Lower leg skin (tissue), 4 donors: ENCODE data around the gene CTDSPL2. TPM values are rescaled to one million over a fixed set of nuclear protein-coding genes. Genes with fewer than 3 reads are reported as not detected.
"Not testable (repeated sequence)": the region's sequence is repeated elsewhere in the genome, so short reads cannot be mapped to it uniquely, and the experiment has no call there.

Source experiments
- DNase-seq, 2 donors: peaks; one replicate each; pipeline ENCODE4 v3.0.0-alpha.2; 2019; ENCODE audit warnings: low spot score in 2 of 2
- H3K4me3 ChIP-seq: fragments of 200-600 bp; sonication (generic); 2 replicates; pipeline ENCODE4 v1.5.1; 2017; ENCODE audit warnings: mild to moderate bottlenecking, low read depth; ENCODE audit not compliant: poor library complexity, severe bottlenecking
- CTCF ChIP-seq, 3 donors: fragments of 450-650 bp; IDR thresholded peaks; one replicate each; pipeline ENCODE4 v1.5.1; 2016; ENCODE audit warnings: antibody characterized with exemption in 3 of 3, mild to moderate bottlenecking in 3 of 3, moderate library complexity in 2 of 3
- POLR2A ChIP-seq, 2 donors: fragments of 450-650 bp; IDR thresholded peaks; one replicate each; pipeline ENCODE4 v1.6.1; 2016 to 2017; ENCODE audit warnings: antibody characterized with exemption in 2 of 2, mild to moderate bottlenecking in 1 of 2, moderate library complexity in 1 of 2
- WGBS, 2 donors: methylation state at CpG; one replicate each; pipeline ENCODE4 v1.1.5; 2018; 5-methylcytosine and 5-hydroxymethylcytosine counted together
- intact Hi-C: fragments of 100-400 bp; cut with DNase I; formaldehyde crosslinking; loops from one replicate; pipeline ENCODE4 v1.15.0; 2023; ENCODE audit warnings: low total_unique reads
- total RNA-seq, 4 donors: library from RNA; depleted of rRNA; stranded (reverse); fragments of >200 nt; gene quantifications; one replicate each; pipeline ENCODE4 v1.1.0, GENCODE V29; 2016

CTDSPL2 gene
- total RNA-seq, 4 donors from 2014 or later, result 26.5 to 54.2 (median 45.9) TPM

GRCh38 chr15:44536302-44536961 lies 109.0 kb downstream of the CTDSPL2 start:
- intact Hi-C loops, result no loop called here
- WGBS, 2 donors, result 0 to 1% methylated on average over 32 to 33 of the region's 47 CpGs
- H3K4me3 ChIP-seq, result peak overlapping the region; percentile 60
- peak in 1 of 2 donors; percentile 15 for TF ChIP-seq POLR2A (IDR thresholded peaks at IDR 0.05)
- peak in 1 of 3 donors; percentile 11 for TF ChIP-seq CTCF (IDR thresholded peaks at IDR 0.05)
- peak; percentile 84 to 97 for DNase-seq

DNA sequence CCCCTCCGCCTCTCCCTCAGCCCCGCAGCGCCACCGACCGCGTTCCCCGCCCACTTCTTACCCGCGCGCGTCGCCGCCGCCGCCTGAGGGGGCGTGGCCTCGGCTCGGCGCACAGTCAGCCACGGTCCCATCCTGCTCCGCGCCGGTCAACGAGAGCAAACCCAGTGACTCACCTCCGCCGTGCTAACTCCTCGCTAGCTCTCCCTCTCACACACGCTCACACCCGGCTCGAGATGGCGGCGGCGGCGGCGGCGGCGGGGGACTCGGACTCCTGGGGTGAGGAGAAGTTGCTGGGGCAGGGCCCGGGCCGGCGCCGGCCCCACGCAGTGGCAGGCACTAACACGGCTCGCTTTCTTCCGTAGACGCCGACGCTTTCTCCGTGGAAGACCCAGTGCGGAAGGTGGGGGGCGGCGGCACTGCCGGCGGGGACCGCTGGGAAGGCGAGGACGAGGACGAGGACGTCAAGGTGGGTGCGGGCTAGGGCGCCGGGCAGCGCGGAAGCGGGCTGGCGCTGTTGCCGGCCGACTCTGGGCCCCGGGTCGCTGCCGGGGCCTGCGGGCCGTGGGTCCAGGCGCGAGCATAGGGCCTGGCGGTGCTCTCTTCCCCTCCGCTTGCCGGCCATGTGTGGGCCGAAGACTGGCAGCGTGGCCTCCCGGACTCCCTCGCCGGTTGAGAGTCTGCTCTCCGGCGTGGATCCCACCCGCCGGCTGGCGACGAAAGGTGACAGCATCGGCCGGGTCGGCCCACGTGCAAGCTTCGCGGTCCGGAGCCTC lies 109.7 kb downstream of the CTDSPL2 start, which contains the start of gene EIF3J:
Gene EIF3J (plus strand): TSS at position 186 of the 773 bp plus-strand sequence. CDS start 48 bp downstream, at position 234.
- peak in 1 of 2 donors; percentile 40 for TF ChIP-seq POLR2A (IDR thresholded peaks at IDR 0.05)
- no peak for TF ChIP-seq CTCF (IDR thresholded peaks at IDR 0.05)
- intact Hi-C loops, result no loop called here
- 1 to 2% methylated on average over 55 to 59 of the region's 97 CpGs for WGBS, 2 donors

GRCh38 chr15:44537735-44538240 lies 110.4 kb downstream of the CTDSPL2 start:
- TF ChIP-seq POLR2A (IDR thresholded peaks at IDR 0.05), result no peak
- no peak for TF ChIP-seq CTCF (IDR thresholded peaks at IDR 0.05)
- H3K4me3 ChIP-seq, result peak overlapping the region; percentile 95
- 9 to 12% methylated on average over 13 of the region's 13 CpGs for WGBS, 2 donors
- intact Hi-C loops, result no loop called here
- DNase-seq, result no peak

More for the DNA sequence above, 109.7 kb downstream of the CTDSPL2 start, which contains the start of gene EIF3J:
- peak; percentile 95 to 98 for DNase-seq
- peak within 1 kb of the TSS; percentile 95 for H3K4me3 ChIP-seq

DNA sequence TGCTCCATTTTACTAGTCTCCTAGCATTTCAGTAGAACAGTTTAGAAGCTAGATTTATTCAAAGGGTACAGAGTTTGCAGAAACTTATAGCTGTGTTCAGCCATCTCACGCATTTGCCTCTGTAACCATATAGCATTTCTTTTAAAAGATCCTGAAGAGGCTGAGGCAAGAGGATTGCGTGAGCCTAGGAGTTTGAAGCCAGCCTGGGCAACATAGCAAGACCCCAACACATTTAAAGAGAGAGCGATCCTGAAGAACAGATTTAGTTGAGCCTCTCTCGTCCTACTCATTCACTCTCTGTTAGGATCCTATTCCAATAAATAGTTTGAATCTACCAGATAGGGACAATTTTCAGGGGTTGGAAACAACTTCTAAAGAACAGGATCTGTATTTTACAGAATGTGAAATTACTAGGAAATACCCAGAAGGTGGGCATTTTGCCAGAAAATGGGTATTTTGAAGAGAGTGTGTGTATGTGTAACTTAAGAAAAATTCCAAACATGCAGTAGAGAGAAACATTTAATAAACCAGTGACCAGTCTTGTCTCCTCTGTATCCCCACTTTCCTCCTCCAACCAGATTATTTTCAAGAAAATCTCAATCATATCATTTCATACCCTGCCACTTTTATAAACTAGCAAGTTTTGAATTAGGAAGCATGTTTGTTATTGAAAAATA lies 114.0 kb downstream of the CTDSPL2 start:
- no peak for DNase-seq
- TF ChIP-seq CTCF (IDR thresholded peaks at IDR 0.05), result no peak
- intact Hi-C loops, result no loop called here
- no peak overlapping the region for H3K4me3 ChIP-seq
- 93 to 94% methylated on average over 4 of the region's 4 CpGs for WGBS, 2 donors

DNA sequence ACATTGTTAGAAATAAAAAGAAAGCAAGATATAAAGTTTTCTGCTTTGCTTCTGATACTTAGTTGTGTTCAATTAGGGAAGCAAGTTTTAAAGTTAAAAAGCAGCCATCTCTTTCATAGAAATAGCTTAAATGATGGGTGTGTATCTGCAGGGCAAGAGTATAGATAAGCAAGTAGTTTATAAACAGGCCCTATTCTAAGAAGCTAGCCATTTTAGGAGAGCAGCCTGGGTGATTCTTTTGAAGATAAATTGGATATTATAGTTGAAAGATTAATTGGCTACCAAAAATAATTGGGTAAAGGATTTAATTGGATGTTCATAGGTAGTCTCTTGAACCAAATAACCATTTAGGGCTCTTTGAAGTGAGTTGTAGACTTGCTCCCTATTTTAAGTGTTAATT lies 115.2 kb downstream of the CTDSPL2 start:
- intact Hi-C loops, result no loop called here
- no peak overlapping the region for H3K4me3 ChIP-seq
- no peak for DNase-seq
- TF ChIP-seq POLR2A (IDR thresholded peaks at IDR 0.05) (no peak), CTCF (IDR thresholded peaks at IDR 0.05) (no peak)

GRCh38 chr15:44544745-44545144 lies 117.3 kb downstream of the CTDSPL2 start:
- 90 to 94% methylated on average over 5 of the region's 5 CpGs for WGBS, 2 donors
- intact Hi-C loops, H3K4me3 ChIP-seq, DNase-seq: not testable (repeated sequence)
